ENCODE results near the gene TTC24.

TTC24 gene

GRCh38 chr1:156598731-156599432 lies 19.4 kb downstream of the TTC24 start:
- Histone ChIP-seq H3K9me3 (ENCODE audit: severe bottlenecking) (no peaks in the 10 kb centered on the region), H3K27ac (ENCODE audit: poor library complexity, severe bottlenecking) (no peak overlapping the region), H3K4me3 (ENCODE audit: severe bottlenecking) (no peak overlapping the region), H3K36me3 (ENCODE audit: low read depth) (peaks cover 57% of the 10 kb centered on the region), H3K27me3 (ENCODE audit: insufficient read depth, poor library complexity, severe bottlenecking) (no peaks in the 10 kb centered on the region), H3K4me1 (ENCODE audit: insufficient read depth, poor library complexity, severe bottlenecking) (peaks cover 8% of the 10 kb centered on the region)
- DNase-seq (ENCODE audit: low spot score) (no peak), ATAC-seq (ENCODE audit: low read depth) (no peak)
- TF ChIP-seq CTCF (IDR thresholded peaks at IDR 0.05; ENCODE audit: poor library complexity, severe bottlenecking), result no peak

GRCh38 chr1:156599811-156600210 lies 20.3 kb downstream of the TTC24 start:
- DNase-seq (ENCODE audit: low spot score) (no peak), ATAC-seq (ENCODE audit: low read depth) (no peak)
- H3K4me1 ChIP-seq (ENCODE audit: insufficient read depth, poor library complexity, severe bottlenecking), result peaks cover 8% of the 10 kb centered on the region
- H3K36me3 ChIP-seq (ENCODE audit: low read depth), result peaks cover 49% of the 10 kb centered on the region
- peak; percentile 8 for TF ChIP-seq CTCF (IDR thresholded peaks at IDR 0.05; ENCODE audit: poor library complexity, severe bottlenecking)
- H3K27me3 ChIP-seq (ENCODE audit: insufficient read depth, poor library complexity, severe bottlenecking), result no peaks in the 10 kb centered on the region
- no peak overlapping the region for H3K4me3 ChIP-seq (ENCODE audit: severe bottlenecking)
- no peak overlapping the region for H3K27ac ChIP-seq (ENCODE audit: poor library complexity, severe bottlenecking)
- H3K9me3 ChIP-seq (ENCODE audit: severe bottlenecking), result no peaks in the 10 kb centered on the region

- H3K27me3 ChIP-seq (ENCODE audit: insufficient read depth, poor library complexity, severe bottlenecking), result no peaks in the 10 kb centered on the region
- H3K9me3 ChIP-seq (ENCODE audit: severe bottlenecking), result no peaks in the 10 kb centered on the region
- peaks cover 8% of the 10 kb centered on the region for H3K4me1 ChIP-seq (ENCODE audit: insufficient read depth, poor library complexity, severe bottlenecking)
- H3K27ac ChIP-seq (ENCODE audit: poor library complexity, severe bottlenecking), result peak overlapping the region; percentile 56
- DNase-seq (ENCODE audit: low spot score), result no peak
- H3K36me3 ChIP-seq (ENCODE audit: low read depth), result peaks cover 42% of the 10 kb centered on the region
- peak overlapping the region; percentile 85 for H3K4me3 ChIP-seq (ENCODE audit: severe bottlenecking)
- TF ChIP-seq CTCF (IDR thresholded peaks at IDR 0.05; ENCODE audit: poor library complexity, severe bottlenecking), result no peak
- no peak; the same call in 2 of the 3 replicates for ATAC-seq (ENCODE audit: low read depth)
Observed at GRCh38 chr1:156600733-156601121, 21.2 kb downstream of the TTC24 start.

- Histone ChIP-seq H3K4me3 (ENCODE audit: severe bottlenecking) (peak within 1 kb of the TSS; percentile 85), H3K27ac (ENCODE audit: poor library complexity, severe bottlenecking) (peak within 1 kb of the TSS; percentile 56), H3K27me3 (ENCODE audit: insufficient read depth, poor library complexity, severe bottlenecking) (no peaks in the 10 kb centered on the region), H3K36me3 (ENCODE audit: low read depth) (peaks cover 36% of the 10 kb centered on the region), H3K4me1 (ENCODE audit: insufficient read depth, poor library complexity, severe bottlenecking) (peaks cover 8% of the 10 kb centered on the region), H3K9me3 (ENCODE audit: severe bottlenecking) (no peaks in the 10 kb centered on the region)
- DNase-seq (ENCODE audit: low spot score) (no peak), ATAC-seq (ENCODE audit: low read depth) (peak; percentile 80)
- TF ChIP-seq CTCF (IDR thresholded peaks at IDR 0.05; ENCODE audit: poor library complexity, severe bottlenecking), result no peak
Observed at GRCh38 chr1:156601122-156601830, 21.8 kb downstream of the TTC24 start, which contains the start of gene GPATCH4. GPATCH4 (minus strand) TSS chr1:156601479.

All from RWPE2 (cell line).